CD4-positive, alpha-beta T cell (primary cell): ENCODE data around the gene IL19. TPM values are rescaled to one million over a fixed set of nuclear protein-coding genes. Genes with fewer than 3 reads are reported as not detected.

Experiments
- ATAC-seq: fragments of 200-7000 bp; cut with Tn5 transposase; one replicate; pipeline ENCODE4 v1.10.0; 2022; ENCODE audit warnings: mild to moderate bottlenecking; ENCODE audit not compliant: poor library complexity
- CTCF ChIA-PET: fragments of 350-600 bp; sonication (Branson Sonifier 250); formaldehyde crosslinking; loops from one replicate; lab custom pipeline; 2021; ENCODE audit warnings: antibody characterized with exemption, inconsistent platforms; lab: Charles Lee
- POLR2A ChIA-PET: fragments of 350-600 bp; sonication (Branson Sonifier 250); formaldehyde crosslinking; loops from one replicate; lab custom pipeline; 2021; ENCODE audit warnings: antibody characterized with exemption, inconsistent platforms; lab: Charles Lee
- DNase-seq, 14 experiments: peaks; one replicate each; pipeline ENCODE4 v3.0.0-alpha.2; 2013 to 2020; ENCODE audit warnings: mixed read lengths in 2 of 14
- H3K27ac ChIP-seq, 2 donors: one replicate each; pipeline versions ENCODE4 v1.5.1 to v1.7.0; 2013; ENCODE audit warnings: low read length in 2 of 2, low read depth in 1 of 2, mild to moderate bottlenecking in 1 of 2
- H3K27me3 ChIP-seq, 2 experiments: 1 replicate in 1 of 2; 2 replicates in 1 of 2; pipeline versions ENCODE4 v1.6.1 to v1.7.0; 2013; ENCODE audit warnings: low read length in 2 of 2, control low read depth in 1 of 2, mild to moderate bottlenecking in 1 of 2, moderate library complexity in 1 of 2; ENCODE audit not compliant: insufficient read depth in 2 of 2, control insufficient read depth in 1 of 2
- H3K36me3 ChIP-seq: one replicate; pipeline ENCODE4 v1.6.1; 2013; ENCODE audit warnings: low read length, control low read depth; ENCODE audit not compliant: insufficient read depth
- H3K4me1 ChIP-seq: one replicate; pipeline ENCODE4 v1.6.1; 2013; ENCODE audit warnings: low read length, control low read depth; ENCODE audit not compliant: insufficient read depth
- H3K4me3 ChIP-seq: one replicate; pipeline ENCODE4 v1.5.1; 2013; ENCODE audit warnings: mild to moderate bottlenecking, low read length, moderate library complexity
- H3K9me3 ChIP-seq, 2 experiments: 1 replicate in 1 of 2; 2 replicates in 1 of 2; pipeline versions ENCODE4 v1.6.1 to v1.7.0; 2013; ENCODE audit warnings: low read length in 2 of 2, mild to moderate bottlenecking in 2 of 2, control low read depth in 1 of 2, moderate library complexity in 1 of 2; ENCODE audit not compliant: control insufficient read depth in 1 of 2, insufficient read depth in 1 of 2
- H3K27ac Mint-ChIP-seq: one replicate; pipeline ENCODE4 v1.8.0; 2020; ENCODE audit warnings: mixed read lengths
- H3K27me3 Mint-ChIP-seq: one replicate; pipeline ENCODE4 v1.8.0; 2021; ENCODE audit warnings: mixed read lengths
- H3K36me3 Mint-ChIP-seq: one replicate; pipeline ENCODE4 v1.8.0; 2021; ENCODE audit warnings: low read depth, mixed read lengths
- H3K4me1 Mint-ChIP-seq: one replicate; pipeline ENCODE4 v1.8.0; 2021; ENCODE audit warnings: low read depth, mixed read lengths
- H3K4me3 Mint-ChIP-seq: one replicate; pipeline ENCODE4 v1.8.0; 2020; ENCODE audit warnings: mild to moderate bottlenecking, mixed read lengths
- H3K9me3 Mint-ChIP-seq: one replicate; pipeline ENCODE4 v1.8.0; 2020; ENCODE audit warnings: mixed read lengths
- CTCF ChIP-seq: fragments of 200-600 bp; IDR thresholded peaks from one replicate; pipeline ENCODE4 v1.8.0; 2022; ENCODE audit warnings: antibody characterized with exemption, mild to moderate bottlenecking
- intact Hi-C, 2 experiments: fragments of 100-400 bp; cut with DNase I in 1 of 2; cut with micrococcal nuclease in 1 of 2; formaldehyde crosslinking; loops; one replicate each; pipeline versions ENCODE4 v1.15.1 to v1.9.0; 2023 to 2025; cut with DNase I, micrococcal nuclease
- total RNA-seq, 174 experiments: library from RNA in 2 of 174; stranded (reverse) in 2 of 174; gene quantifications; one replicate each; pipeline ENCODE4 v1.2.3 and lab custom pipeline; 2021 to 2026

IL19 gene
- total RNA-seq, 2 experiments from 2014 or later = not detected

GRCh38 chr1:206839006-206839560 lies 68.5 kb downstream of the IL19 start:
- TF ChIP-seq CTCF = no peak
- Histone ChIP-seq H3K4me3 (no peak overlapping the region), H3K36me3 (no peaks in the 10 kb centered on the region), H3K27me3 (peaks cover 0 to 7% of the 10 kb centered on the region in 2 experiments), H3K27ac (no peak overlapping the region), H3K9me3 (no peaks in the 10 kb centered on the region), H3K4me1 (no peaks in the 10 kb centered on the region)
- ChIA-PET CTCF (no interaction called here), POLR2A (no interaction called here)
- intact Hi-C loops = no loop called here
- Mint-ChIP-seq H3K36me3 (no peaks in the 10 kb centered on the region), H3K27ac (no peak overlapping the region), H3K4me1 (no peaks in the 10 kb centered on the region), H3K27me3 (peaks cover 6% of the 10 kb centered on the region), H3K9me3 (no peaks in the 10 kb centered on the region), H3K4me3 (no peak overlapping the region)
- no peak for ATAC-seq
- no peak for DNase-seq

GRCh38 chr1:206839857-206840256 lies 69.3 kb downstream of the IL19 start:
- DNase-seq (no peak), ATAC-seq (no peak)
- H3K27me3 ChIP-seq = peaks cover 0 to 7% of the 10 kb centered on the region in 2 experiments
- no peak overlapping the region for H3K27ac ChIP-seq
- H3K36me3 ChIP-seq = no peaks in the 10 kb centered on the region
- Mint-ChIP-seq H3K4me1 (no peaks in the 10 kb centered on the region), H3K27me3 (peaks cover 6% of the 10 kb centered on the region), H3K4me3 (no peak overlapping the region), H3K9me3 (no peaks in the 10 kb centered on the region), H3K27ac (no peak overlapping the region), H3K36me3 (no peaks in the 10 kb centered on the region)
- intact Hi-C loops = no loop called here
- no peak overlapping the region for H3K4me3 ChIP-seq
- no peaks in the 10 kb centered on the region for H3K9me3 ChIP-seq
- POLR2A ChIA-PET = no interaction called here
- no peak for TF ChIP-seq CTCF
- no peaks in the 10 kb centered on the region for H3K4me1 ChIP-seq
- CTCF ChIA-PET = no interaction called here

GRCh38 chr1:206841609-206842323 lies 71.2 kb downstream of the IL19 start:
- Histone ChIP-seq H3K9me3 (no peaks in the 10 kb centered on the region), H3K27ac (no peak overlapping the region), H3K4me3 (no peak overlapping the region), H3K36me3 (no peaks in the 10 kb centered on the region), H3K27me3 (peaks cover 0 to 7% of the 10 kb centered on the region in 2 experiments), H3K4me1 (no peaks in the 10 kb centered on the region)
- CTCF ChIA-PET = no interaction called here
- Mint-ChIP-seq H3K36me3 (no peaks in the 10 kb centered on the region), H3K27ac (no peak overlapping the region), H3K27me3 (peaks cover 6% of the 10 kb centered on the region), H3K4me3 (no peak overlapping the region), H3K4me1 (no peaks in the 10 kb centered on the region), H3K9me3 (no peaks in the 10 kb centered on the region)
- ATAC-seq (no peak), DNase-seq (no peak)
- intact Hi-C loops = no loop called here
- POLR2A ChIA-PET = no interaction called here
- no peak for TF ChIP-seq CTCF
